HepG2 (cell line): ENCODE measurements around the gene BSG. TPM values are rescaled to one million over a fixed set of nuclear protein-coding genes. Genes with fewer than 3 reads are reported as not detected.

Experiments used
- FOSL2 ChIP-seq: sonication (generic); formaldehyde crosslinking; IDR thresholded peaks from 2 replicates; pipeline ENCODE4 v1.4.0; 2020; ENCODE audit warnings: missing genetic modification reagents
- HOXD1 ChIP-seq: sonication (generic); formaldehyde crosslinking; IDR thresholded peaks from 2 replicates; pipeline ENCODE4 v1.5.0; 2020; ENCODE audit warnings: missing genetic modification reagents
- KAT2B ChIP-seq: fragments of 150-350 bp; IDR thresholded peaks from 2 replicates; pipeline ENCODE4 v1.6.1; 2014; ENCODE audit warnings: low read depth, low read length, borderline replicate concordance
- MAF1 ChIP-seq: sonication (generic); formaldehyde crosslinking; IDR thresholded peaks from 2 replicates; pipeline ENCODE4 v1.5.0; 2020; ENCODE audit warnings: missing genetic modification reagents, borderline replicate concordance
- NCOA5 ChIP-seq: sonication (generic); formaldehyde crosslinking; IDR thresholded peaks from 2 replicates; pipeline ENCODE4 v1.4.0; 2020; ENCODE audit warnings: missing genetic modification reagents
- NFKB2 ChIP-seq: sonication (generic); formaldehyde crosslinking; IDR thresholded peaks from 2 replicates; pipeline ENCODE4 v1.4.0; 2020; ENCODE audit warnings: missing genetic modification reagents, borderline replicate concordance
- NR2C2 ChIP-seq: sonication (generic); formaldehyde crosslinking; IDR thresholded peaks from 2 replicates; pipeline ENCODE4 v1.4.0; 2020; ENCODE audit warnings: missing genetic modification reagents, mild to moderate bottlenecking, moderate library complexity, borderline replicate concordance
- PAX8 ChIP-seq: sonication (generic); formaldehyde crosslinking; IDR thresholded peaks from 2 replicates; pipeline ENCODE4 v1.8.0; 2022; ENCODE audit warnings: mild to moderate bottlenecking, missing genetic modification reagents, borderline replicate concordance
- RFX1 ChIP-seq: fragments of 450-650 bp; IDR thresholded peaks from 2 replicates; pipeline ENCODE4 v1.6.1; 2017
- SSRP1 ChIP-seq: IDR thresholded peaks from 2 replicates; pipeline ENCODE4 v1.6.1; 2016; ENCODE audit warnings: control low read depth
- ZFP82 ChIP-seq: sonication (generic); formaldehyde crosslinking; IDR thresholded peaks from 2 replicates; pipeline ENCODE4 v1.5.1; 2020; ENCODE audit warnings: mild to moderate bottlenecking, missing genetic modification reagents, borderline replicate concordance
- ZNF331 ChIP-seq: sonication (generic); formaldehyde crosslinking; IDR thresholded peaks from 2 replicates; pipeline ENCODE4 v1.4.0; 2020; ENCODE audit warnings: missing genetic modification reagents
- ZNF460 ChIP-seq: sonication (generic); formaldehyde crosslinking; IDR thresholded peaks from 2 replicates; pipeline ENCODE4 v1.5.1; 2020; ENCODE audit warnings: missing genetic modification reagents, mild to moderate bottlenecking, borderline replicate concordance
- ZNF496 ChIP-seq: sonication (generic); formaldehyde crosslinking; IDR thresholded peaks from 2 replicates; pipeline ENCODE4 v1.8.1; 2023; ENCODE audit warnings: mild to moderate bottlenecking, moderate library complexity, missing genetic modification reagents; ENCODE audit not compliant: insufficient replicate concordance
- ZNF747 ChIP-seq: sonication (generic); formaldehyde crosslinking; IDR thresholded peaks from 2 replicates; pipeline ENCODE4 v1.8.1; 2023; ENCODE audit warnings: missing genetic modification reagents, mild to moderate bottlenecking, borderline replicate concordance
- polyA plus RNA-seq, 8 experiments: library from polyadenylated mRNA; depleted of rRNA in 3 of 8; stranded (reverse) in 7 of 8; unstranded in 1 of 8; fragments of >200 nt; fragmentation: Illumina TruSeq in 4 of 8; extraction: Trizol in 4 of 8; gene quantifications; 2 replicates each; pipeline versions ENCODE4 v1.2.1 to v1.2.3, GENCODE V29; 2011 to 2016; ENCODE audit warnings: low read depth in 4 of 8, missing spikeins in 1 of 8, mixed read lengths in 1 of 8; ENCODE audit not compliant: insufficient read depth in 1 of 8
- total RNA-seq, 5 experiments: library from RNA; depleted of rRNA; stranded (reverse); fragments of >200 nt; fragmentation: Illumina TruSeq; extraction: Trizol; gene quantifications; 2 replicates each; pipeline ENCODE4 v1.2.3, GENCODE V29; 2016; ENCODE audit warnings: low read depth in 1 of 5
- TF ChIP-seq, protein P1 (sequence below): IDR thresholded peaks from 2 replicates; pipeline ENCODE4 v1.6.1; 2016; ENCODE audit warnings: missing genetic modification reagents, missing compliant biosample characterization
- TF ChIP-seq, protein P2 (sequence below): sonication (generic); formaldehyde crosslinking; IDR thresholded peaks from 2 replicates; pipeline ENCODE4 v1.4.0; 2020; ENCODE audit warnings: missing genetic modification reagents, low read depth, mild to moderate bottlenecking, borderline replicate concordance
- TF ChIP-seq, protein P3 (sequence below): sonication (generic); formaldehyde crosslinking; IDR thresholded peaks from 2 replicates; pipeline ENCODE4 v1.4.0; 2020; ENCODE audit warnings: mild to moderate bottlenecking, missing genetic modification reagents
- TF ChIP-seq, protein P4 (sequence below): sonication (generic); formaldehyde crosslinking; IDR thresholded peaks from 2 replicates; pipeline ENCODE4 v1.8.1; 2023; ENCODE audit warnings: missing genetic modification reagents, mild to moderate bottlenecking, borderline replicate concordance
- TF ChIP-seq, protein P5 (sequence below): sonication (generic); formaldehyde crosslinking; IDR thresholded peaks from 2 replicates; pipeline ENCODE4 v1.4.0; 2020; ENCODE audit warnings: mild to moderate bottlenecking, missing genetic modification reagents

Gene BSG
- total and polyA plus RNA-seq, 2 of the 13 experiments (the other 11 are each of a cell fraction or from before 2014, with no cell fraction given) = 309 to 754 TPM

DNA sequence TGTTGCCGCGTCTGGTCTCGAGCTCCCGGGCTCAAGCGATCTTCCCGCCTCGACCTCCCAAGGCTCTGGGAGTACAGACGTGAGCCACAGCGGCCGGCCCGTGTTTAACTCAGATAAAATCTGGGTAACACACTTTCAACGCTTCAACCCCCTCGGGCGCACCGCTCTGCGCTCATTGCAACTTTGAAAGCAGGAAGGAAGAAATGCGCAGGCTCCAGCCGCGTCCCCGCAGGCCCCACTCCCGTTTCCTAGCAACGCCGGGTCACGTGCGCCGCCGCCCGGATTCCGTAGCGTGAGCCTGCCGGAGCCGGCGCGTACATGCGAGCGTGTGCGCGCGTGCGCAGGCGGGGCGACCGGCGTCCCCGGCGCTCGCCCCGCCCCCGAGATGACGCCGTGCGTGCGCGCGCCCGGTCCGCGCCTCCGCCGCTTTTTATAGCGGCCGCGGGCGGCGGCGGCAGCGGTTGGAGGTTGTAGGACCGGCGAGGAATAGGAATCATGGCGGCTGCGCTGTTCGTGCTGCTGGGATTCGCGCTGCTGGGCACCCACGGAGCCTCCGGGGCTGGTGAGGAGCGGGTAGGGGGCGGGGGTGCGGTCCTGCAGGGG is at the start of gene BSG (continued):
- TF ChIP-seq MAF1 = no peak
- TF ChIP-seq, protein P1, sequence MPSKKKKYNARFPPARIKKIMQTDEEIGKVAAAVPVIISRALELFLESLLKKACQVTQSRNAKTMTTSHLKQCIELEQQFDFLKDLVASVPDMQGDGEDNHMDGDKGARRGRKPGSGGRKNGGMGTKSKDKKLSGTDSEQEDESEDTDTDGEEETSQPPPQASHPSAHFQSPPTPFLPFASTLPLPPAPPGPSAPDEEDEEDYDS (CRISPR knock-in tag) = peak; percentile 98
- TF ChIP-seq NFKB2 (CRISPR knock-in tag) = peak; percentile 67; the same call in 1 of the 2 replicates
- no peak for TF ChIP-seq NCOA5 (CRISPR knock-in tag)
- TF ChIP-seq, protein P2, sequence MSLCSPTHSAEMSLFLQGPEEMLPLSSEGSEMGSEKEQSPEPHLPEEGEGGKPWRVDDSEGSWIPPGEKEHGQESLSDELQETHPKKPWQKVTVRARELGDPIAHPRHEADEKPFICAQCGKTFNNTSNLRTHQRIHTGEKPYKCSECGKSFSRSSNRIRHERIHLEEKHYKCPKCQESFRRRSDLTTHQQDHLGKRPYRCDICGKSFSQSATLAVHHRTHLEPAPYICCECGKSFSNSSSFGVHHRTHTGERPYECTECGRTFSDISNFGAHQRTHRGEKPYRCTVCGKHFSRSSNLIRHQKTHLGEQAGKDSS (CRISPR knock-in tag) = peak; percentile 51
- no peak for TF ChIP-seq ZFP82 (CRISPR knock-in tag)
- TF ChIP-seq RFX1 = peak; percentile 94
- TF ChIP-seq ZNF331 = no peak
- no peak; the same call in 1 of the 2 replicates for TF ChIP-seq PAX8 (CRISPR knock-in tag)
- no peak for TF ChIP-seq ZNF460 (CRISPR knock-in tag)
- TF ChIP-seq FOSL2 = 0 out of 2 replicates have a peak, but pooled peaks have one; percentile 7
- no peak for TF ChIP-seq ZNF496 (CRISPR knock-in tag)
- TF ChIP-seq ZNF747 (CRISPR knock-in tag) = no peak
- TF ChIP-seq, protein P3, sequence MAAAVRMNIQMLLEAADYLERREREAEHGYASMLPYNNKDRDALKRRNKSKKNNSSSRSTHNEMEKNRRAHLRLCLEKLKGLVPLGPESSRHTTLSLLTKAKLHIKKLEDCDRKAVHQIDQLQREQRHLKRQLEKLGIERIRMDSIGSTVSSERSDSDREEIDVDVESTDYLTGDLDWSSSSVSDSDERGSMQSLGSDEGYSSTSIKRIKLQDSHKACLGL = peak; percentile 23; the same call in 1 of the 2 replicates
- TF ChIP-seq HOXD1 = 0 out of 2 replicates have a peak, but pooled peaks have one; percentile 14
- TF ChIP-seq NR2C2 = no peak; the same call in 1 of the 2 replicates
- TF ChIP-seq, protein P4, sequence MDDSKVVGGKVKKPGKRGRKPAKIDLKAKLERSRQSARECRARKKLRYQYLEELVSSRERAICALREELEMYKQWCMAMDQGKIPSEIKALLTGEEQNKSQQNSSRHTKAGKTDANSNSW (CRISPR knock-in tag) = no peak
- TF ChIP-seq, protein P5, sequence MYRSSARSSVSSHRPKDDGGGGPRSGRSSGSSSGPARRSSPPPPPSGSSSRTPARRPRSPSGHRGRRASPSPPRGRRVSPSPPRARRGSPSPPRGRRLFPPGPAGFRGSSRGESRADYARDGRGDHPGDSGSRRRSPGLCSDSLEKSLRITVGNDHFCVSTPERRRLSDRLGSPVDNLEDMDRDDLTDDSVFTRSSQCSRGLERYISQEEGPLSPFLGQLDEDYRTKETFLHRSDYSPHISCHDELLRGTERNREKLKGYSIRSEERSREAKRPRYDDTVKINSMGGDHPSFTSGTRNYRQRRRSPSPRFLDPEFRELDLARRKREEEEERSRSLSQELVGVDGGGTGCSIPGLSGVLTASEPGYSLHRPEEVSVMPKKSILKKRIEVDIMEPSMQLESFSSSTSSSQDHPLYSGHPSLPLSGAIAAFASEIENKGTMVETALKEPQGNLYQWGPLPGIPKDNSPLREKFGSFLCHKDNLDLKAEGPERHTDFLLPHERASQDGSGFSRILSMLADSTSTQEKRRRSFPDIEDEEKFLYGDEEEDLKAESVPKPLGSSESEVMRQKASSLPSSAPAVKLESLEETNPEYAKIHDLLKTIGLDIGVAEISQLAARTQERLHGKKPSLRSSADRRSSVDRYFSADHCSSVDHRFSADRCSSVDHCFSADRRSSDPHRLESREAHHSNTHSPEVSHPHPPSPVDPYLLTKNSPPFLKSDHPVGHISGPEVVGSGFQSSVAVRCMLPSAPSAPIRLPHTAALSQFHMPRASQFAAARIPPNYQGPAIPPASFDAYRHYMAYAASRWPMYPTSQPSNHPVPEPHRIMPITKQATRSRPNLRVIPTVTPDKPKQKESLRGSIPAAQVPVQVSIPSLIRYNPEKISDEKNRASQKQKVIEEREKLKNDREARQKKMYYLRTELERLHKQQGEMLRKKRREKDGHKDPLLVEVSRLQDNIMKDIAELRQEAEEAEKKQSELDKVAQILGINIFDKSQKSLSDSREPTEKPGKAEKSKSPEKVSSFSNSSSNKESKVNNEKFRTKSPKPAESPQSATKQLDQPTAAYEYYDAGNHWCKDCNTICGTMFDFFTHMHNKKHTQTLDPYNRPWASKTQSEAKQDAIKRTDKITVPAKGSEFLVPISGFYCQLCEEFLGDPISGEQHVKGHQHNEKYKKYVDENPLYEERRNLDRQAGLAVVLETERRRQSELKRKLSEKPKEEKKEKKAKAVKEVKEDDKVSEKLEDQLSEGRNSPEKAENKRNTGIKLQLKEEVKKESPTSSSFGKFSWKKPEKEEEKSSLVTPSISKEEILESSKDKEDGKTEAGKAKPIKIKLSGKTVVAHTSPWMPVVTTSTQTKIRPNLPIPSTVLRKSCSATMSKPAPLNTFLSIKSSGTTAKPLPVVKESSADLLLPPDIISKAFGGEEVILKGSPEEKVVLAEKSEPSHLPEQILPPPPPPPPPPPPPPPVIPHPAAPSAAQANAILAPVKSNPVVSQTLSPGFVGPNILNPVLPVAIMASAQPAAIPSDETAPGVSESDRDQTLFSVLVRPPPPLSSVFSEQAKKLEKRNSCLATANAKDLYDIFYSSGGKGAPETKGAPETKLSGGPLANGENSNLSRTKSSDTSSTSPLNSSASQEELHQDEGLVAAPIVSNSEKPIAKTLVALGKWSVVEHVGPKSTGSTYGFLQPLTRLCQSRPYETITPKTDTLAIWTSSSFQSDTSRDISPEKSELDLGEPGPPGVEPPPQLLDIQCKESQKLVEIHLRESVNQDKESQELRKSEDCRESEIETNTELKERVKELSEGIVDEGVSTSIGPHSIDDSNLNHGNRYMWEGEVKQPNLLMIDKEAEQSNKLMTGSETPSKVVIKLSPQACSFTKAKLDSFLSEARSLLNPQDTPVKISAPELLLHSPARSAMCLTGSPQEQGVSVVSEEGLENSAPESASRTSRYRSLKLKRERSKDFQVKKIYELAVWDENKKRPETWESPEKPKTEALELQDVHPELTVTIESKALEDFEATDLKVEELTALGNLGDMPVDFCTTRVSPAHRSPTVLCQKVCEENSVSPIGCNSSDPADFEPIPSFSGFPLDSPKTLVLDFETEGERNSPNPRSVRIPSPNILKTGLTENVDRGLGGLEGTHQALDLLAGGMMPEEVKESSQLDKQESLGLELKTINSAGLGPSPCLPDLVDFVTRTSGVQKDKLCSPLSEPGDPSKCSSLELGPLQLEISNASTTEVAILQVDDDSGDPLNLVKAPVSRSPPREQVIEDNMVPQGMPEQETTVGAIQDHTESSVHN (CRISPR knock-in tag) = no peak
- TF ChIP-seq SSRP1 (CRISPR knock-in tag) = no peak
- TF ChIP-seq KAT2B = no peak
